ENCODE measurements around the gene DYNLT5.
"Not testable (repeated sequence)": the region's sequence is repeated elsewhere in the genome, so short reads cannot be mapped to it uniquely, and the experiment has no call there.

The DYNLT5 gene

GRCh38 chr1:66750577-66750976, 1.7 kb upstream of the DYNLT5 start:
- DNase-seq (ENCODE audit: low read depth) = no peak

GRCh38 chr1:66751160-66751559, 1.1 kb upstream of the DYNLT5 start:
- DNase-seq (ENCODE audit: low read depth) = no peak

- no peak for DNase-seq (ENCODE audit: low read depth)
Observed at GRCh38 chr1:66752671-66753371, 562 bp downstream of the DYNLT5 start.

GRCh38 chr1:66757722-66758240, 5.5 kb downstream of the DYNLT5 start:
- DNase-seq (ENCODE audit: low read depth) = no peak

- no peak for DNase-seq (ENCODE audit: low read depth)
Observed at GRCh38 chr1:66758241-66758755, 6.0 kb downstream of the DYNLT5 start.

- no peak for DNase-seq (ENCODE audit: low read depth)
Observed at GRCh38 chr1:66760506-66760905, 8.2 kb downstream of the DYNLT5 start.

GRCh38 chr1:66761221-66761620, 9.0 kb downstream of the DYNLT5 start:
- DNase-seq (ENCODE audit: low read depth) = no peak

- peak; percentile 28 for DNase-seq (ENCODE audit: low read depth)
Observed at GRCh38 chr1:66764994-66765578, 12.8 kb downstream of the DYNLT5 start.

GRCh38 chr1:66767626-66768025, 15.4 kb downstream of the DYNLT5 start:
- DNase-seq (ENCODE audit: low read depth) = no peak

GRCh38 chr1:66768965-66769364, 16.7 kb downstream of the DYNLT5 start:
- no peak for DNase-seq (ENCODE audit: low read depth)

- no peak for DNase-seq (ENCODE audit: low read depth)
Observed at GRCh38 chr1:66769512-66770229, 17.4 kb downstream of the DYNLT5 start.

GRCh38 chr1:66770240-66770639, 18.0 kb downstream of the DYNLT5 start:
- no peak for DNase-seq (ENCODE audit: low read depth)

- DNase-seq (ENCODE audit: low read depth) = no peak
Observed at GRCh38 chr1:66770694-66771093, 18.4 kb downstream of the DYNLT5 start.

- DNase-seq (ENCODE audit: low read depth) = no peak
Observed at GRCh38 chr1:66773227-66773626, 21.0 kb downstream of the DYNLT5 start.

- no peak for DNase-seq (ENCODE audit: low read depth)
Observed at GRCh38 chr1:66774438-66774837, 22.2 kb downstream of the DYNLT5 start.

GRCh38 chr1:66775646-66776045, 23.4 kb downstream of the DYNLT5 start:
- no peak for DNase-seq (ENCODE audit: low read depth)

GRCh38 chr1:66777831-66778230, 25.6 kb downstream of the DYNLT5 start:
- DNase-seq (ENCODE audit: low read depth) = no peak

GRCh38 chr1:66778266-66778665, 26.0 kb downstream of the DYNLT5 start:
- DNase-seq (ENCODE audit: low read depth) = no peak

GRCh38 chr1:66778969-66779368, 26.7 kb downstream of the DYNLT5 start:
- DNase-seq (ENCODE audit: low read depth) = no peak

GRCh38 chr1:66779475-66780078, 27.3 kb downstream of the DYNLT5 start:
- no peak for DNase-seq (ENCODE audit: low read depth)

- DNase-seq (ENCODE audit: low read depth) = not testable (repeated sequence)
Observed at GRCh38 chr1:66785800-66786199, 33.5 kb downstream of the DYNLT5 start.

GRCh38 chr1:66787641-66788040, 35.4 kb downstream of the DYNLT5 start:
- no peak for DNase-seq (ENCODE audit: low read depth)

Measured in activated gamma-delta T cell treated with anti-CD3 and anti-CD28 coated beads, Interleukin-2, amount 50 U/mL, for 16 hours (primary cell).